ENCODE results near the gene CAPN15. TPM values are rescaled to one million over a fixed set of nuclear protein-coding genes. Genes with fewer than 3 reads are reported as not detected.

Gene CAPN15
- total RNA-seq, 1 donor from 2014 or later: 57.4 TPM

GRCh38 chr16:544517-544916 is 17.0 kb downstream of the CAPN15 start:
- DNase-seq (ENCODE audit: low spot score, unreplicated experiment): no peak
- H3K4me3 Mint-ChIP-seq (ENCODE audit: low read depth): no peak overlapping the region
- TF ChIP-seq CTCF (IDR thresholded peaks at IDR 0.05; ENCODE audit: unreplicated experiment): no peak
- H3K36me3 Mint-ChIP-seq (ENCODE audit: insufficient read depth): no peaks in the 10 kb centered on the region
- H3K27ac Mint-ChIP-seq: no peak overlapping the region
- H3K27me3 Mint-ChIP-seq: no peaks in the 10 kb centered on the region
- H3K9me3 Mint-ChIP-seq (ENCODE audit: low read depth): no peaks in the 10 kb centered on the region
- H3K4me1 Mint-ChIP-seq (ENCODE audit: low read depth): no peaks in the 10 kb centered on the region

- peak; percentile 57 for TF ChIP-seq CTCF (IDR thresholded peaks at IDR 0.05; ENCODE audit: unreplicated experiment)
- H3K9me3 Mint-ChIP-seq (ENCODE audit: low read depth): no peaks in the 10 kb centered on the region
- H3K4me3 Mint-ChIP-seq (ENCODE audit: low read depth): no peak overlapping the region
- no peak for DNase-seq (ENCODE audit: low spot score, unreplicated experiment)
- H3K27ac Mint-ChIP-seq: no peak overlapping the region
- no peaks in the 10 kb centered on the region for H3K27me3 Mint-ChIP-seq
- H3K4me1 Mint-ChIP-seq (ENCODE audit: low read depth): no peaks in the 10 kb centered on the region
- no peaks in the 10 kb centered on the region for H3K36me3 Mint-ChIP-seq (ENCODE audit: insufficient read depth)
These were observed 19.6 kb downstream of the CAPN15 start for GRCh38 chr16:546909-547770.

GRCh38 chr16:548586-548985 is 21.1 kb downstream of the CAPN15 start:
- no peaks in the 10 kb centered on the region for H3K9me3 Mint-ChIP-seq (ENCODE audit: low read depth)
- H3K27me3 Mint-ChIP-seq: no peaks in the 10 kb centered on the region
- no peak overlapping the region for H3K27ac Mint-ChIP-seq
- no peak for DNase-seq (ENCODE audit: low spot score, unreplicated experiment)
- no peak for TF ChIP-seq CTCF (IDR thresholded peaks at IDR 0.05; ENCODE audit: unreplicated experiment)
- no peaks in the 10 kb centered on the region for H3K36me3 Mint-ChIP-seq (ENCODE audit: insufficient read depth)
- H3K4me1 Mint-ChIP-seq (ENCODE audit: low read depth): no peaks in the 10 kb centered on the region
- H3K4me3 Mint-ChIP-seq (ENCODE audit: low read depth): no peak overlapping the region

GRCh38 chr16:549544-550263 is 22.2 kb downstream of the CAPN15 start:
- H3K27me3 Mint-ChIP-seq: no peaks in the 10 kb centered on the region
- TF ChIP-seq CTCF (IDR thresholded peaks at IDR 0.05; ENCODE audit: unreplicated experiment): peak; percentile 8
- H3K4me1 Mint-ChIP-seq (ENCODE audit: low read depth): no peaks in the 10 kb centered on the region
- no peak overlapping the region for H3K4me3 Mint-ChIP-seq (ENCODE audit: low read depth)
- no peak overlapping the region for H3K27ac Mint-ChIP-seq
- no peak for DNase-seq (ENCODE audit: low spot score, unreplicated experiment)
- no peaks in the 10 kb centered on the region for H3K9me3 Mint-ChIP-seq (ENCODE audit: low read depth)
- peaks cover 1% of the 10 kb centered on the region for H3K36me3 Mint-ChIP-seq (ENCODE audit: insufficient read depth)

- no peak for DNase-seq (ENCODE audit: low spot score, unreplicated experiment)
- Mint-ChIP-seq H3K36me3 (ENCODE audit: insufficient read depth) (peaks cover 1% of the 10 kb centered on the region), H3K9me3 (ENCODE audit: low read depth) (no peaks in the 10 kb centered on the region), H3K4me3 (ENCODE audit: low read depth) (no peak overlapping the region), H3K27ac (no peak overlapping the region), H3K27me3 (no peaks in the 10 kb centered on the region), H3K4me1 (ENCODE audit: low read depth) (no peaks in the 10 kb centered on the region)
- TF ChIP-seq CTCF (IDR thresholded peaks at IDR 0.05; ENCODE audit: unreplicated experiment): no peak
These were observed 23.7 kb downstream of the CAPN15 start for GRCh38 chr16:551210-551609.

All from progenitor cell of endocrine pancreas (in vitro differentiated cells).